GM21786 (cell line): ENCODE data around the gene ZNF791.
"Not testable (repeated sequence)": the region's sequence is repeated elsewhere in the genome, so short reads cannot be mapped to it uniquely, and the experiment has no call there.

Source experiments
- ATAC-seq: cut with Tn5 transposase; IDR thresholded peaks from one replicate; pipeline ENCODE4 v1.9.1; 2021; ENCODE audit not compliant: unreplicated experiment

The ZNF791 gene

DNA sequence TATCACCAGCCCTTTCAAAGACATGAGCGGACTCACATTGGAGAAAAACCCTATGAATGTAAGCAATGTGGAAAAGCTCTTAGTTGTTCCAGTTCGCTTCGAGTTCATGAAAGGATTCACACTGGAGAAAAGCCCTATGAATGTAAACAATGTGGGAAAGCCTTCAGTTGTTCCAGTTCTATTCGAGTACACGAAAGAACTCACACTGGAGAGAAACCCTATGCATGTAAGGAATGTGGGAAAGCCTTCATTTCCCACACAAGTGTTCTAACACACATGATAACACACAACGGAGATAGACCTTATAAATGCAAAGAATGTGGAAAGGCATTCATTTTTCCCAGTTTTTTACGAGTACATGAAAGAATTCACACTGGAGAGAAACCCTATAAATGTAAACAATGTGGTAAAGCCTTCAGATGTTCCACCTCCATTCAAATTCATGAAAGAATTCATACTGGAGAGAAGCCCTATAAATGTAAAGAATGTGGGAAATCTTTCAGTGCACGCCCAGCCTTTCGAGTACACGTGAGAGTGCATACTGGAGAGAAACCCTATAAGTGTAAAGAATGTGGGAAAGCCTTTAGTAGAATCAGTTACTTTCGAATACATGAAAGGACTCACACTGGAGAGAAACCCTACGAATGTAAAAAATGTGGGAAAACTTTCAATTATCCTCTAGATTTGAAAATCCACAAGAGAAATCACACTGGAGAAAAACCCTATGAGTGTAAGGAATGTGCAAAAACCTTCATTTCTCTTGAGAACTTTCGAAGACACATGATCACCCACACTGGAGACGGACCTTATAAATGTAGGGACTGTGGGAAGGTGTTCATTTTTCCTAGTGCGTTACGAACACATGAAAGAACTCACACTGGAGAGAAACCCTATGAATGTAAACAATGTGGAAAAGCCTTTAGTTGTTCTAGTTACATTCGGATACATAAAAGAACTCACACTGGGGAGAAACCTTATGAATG, 17.6 kb downstream of the ZNF791 start:
- ATAC-seq = no peak

- ATAC-seq = no peak
These were observed 18.5 kb downstream of the ZNF791 start for GRCh38 chr19:12629215-12629614.

GRCh38 chr19:12636631-12637030, 25.9 kb downstream of the ZNF791 start:
- no peak for ATAC-seq

GRCh38 chr19:12638611-12639182, 28.0 kb downstream of the ZNF791 start:
- ATAC-seq = no peak

DNA sequence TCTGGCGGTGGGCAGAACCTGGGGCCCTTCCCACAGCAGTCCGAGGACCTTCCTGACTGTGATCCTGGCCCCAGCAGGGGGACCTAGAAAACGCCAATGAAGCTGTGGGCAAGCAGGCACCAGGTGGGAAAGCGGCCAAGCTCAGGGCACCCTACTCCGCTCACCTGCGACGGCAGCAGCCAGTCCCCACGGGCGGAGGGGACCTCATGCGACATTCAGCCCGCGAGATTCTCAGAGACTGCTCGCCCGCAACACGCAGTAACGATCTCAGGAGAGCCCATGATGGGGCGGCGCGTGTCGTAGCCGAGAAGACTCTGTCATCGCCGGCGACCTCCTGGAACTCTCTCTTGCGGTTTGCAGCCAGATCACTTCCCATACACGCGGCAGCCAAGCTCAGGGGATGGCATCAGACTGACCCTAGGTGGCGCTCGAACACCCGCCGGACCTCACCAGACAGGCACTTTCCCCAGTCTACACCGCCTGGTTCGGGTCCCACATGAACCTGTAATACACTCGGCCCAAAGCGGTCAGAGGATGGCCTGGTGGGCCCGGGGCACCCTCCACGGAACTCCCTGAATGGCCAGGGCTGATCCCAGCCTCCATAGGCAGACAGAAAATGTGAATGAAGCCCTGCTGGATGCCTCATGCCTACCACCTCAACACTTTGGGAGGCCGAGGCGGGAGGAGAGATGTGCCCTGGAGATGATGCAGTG, 29.3 kb downstream of the ZNF791 start:
- no peak for ATAC-seq

DNA sequence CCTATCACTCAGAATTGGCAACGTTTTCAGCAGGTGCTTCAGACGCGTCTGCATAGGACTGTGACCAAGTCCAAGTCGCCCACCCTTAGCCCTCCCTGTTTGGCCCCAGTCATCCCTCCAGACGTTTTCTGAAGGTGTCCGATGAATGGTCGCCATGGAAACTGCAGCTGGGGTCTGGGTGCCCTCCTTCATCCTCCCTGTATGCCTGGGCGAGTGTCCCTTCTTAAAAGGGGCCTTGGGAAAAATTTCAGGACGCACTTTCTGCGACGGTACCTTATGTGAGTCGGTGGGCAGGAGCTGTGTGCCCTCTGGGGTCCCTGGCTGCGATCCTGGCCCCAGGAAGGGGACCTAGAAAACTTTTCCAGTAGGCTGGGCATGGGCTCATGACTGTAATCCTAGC, 30.7 kb downstream of the ZNF791 start:
- ATAC-seq = no peak

DNA sequence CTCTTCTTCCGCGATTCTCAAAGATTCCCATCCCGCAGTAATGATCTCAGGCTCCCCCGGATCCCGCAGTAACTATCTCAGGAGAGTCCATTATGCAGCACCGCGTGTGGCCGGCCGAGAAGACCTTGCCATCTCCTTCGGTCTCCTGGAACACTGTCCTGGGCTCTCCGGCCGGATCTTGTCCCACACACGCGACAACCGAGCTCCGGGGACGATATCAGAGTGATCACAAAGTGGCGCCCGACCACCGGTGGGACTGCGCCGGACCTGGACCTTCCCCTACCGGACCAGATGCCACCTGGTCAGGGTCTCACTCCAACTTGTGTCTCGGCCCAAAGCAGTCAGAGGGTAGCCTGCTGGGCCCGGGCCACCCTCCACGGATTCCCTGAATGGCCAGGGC, 31.8 kb downstream of the ZNF791 start:
- no peak for ATAC-seq

DNA sequence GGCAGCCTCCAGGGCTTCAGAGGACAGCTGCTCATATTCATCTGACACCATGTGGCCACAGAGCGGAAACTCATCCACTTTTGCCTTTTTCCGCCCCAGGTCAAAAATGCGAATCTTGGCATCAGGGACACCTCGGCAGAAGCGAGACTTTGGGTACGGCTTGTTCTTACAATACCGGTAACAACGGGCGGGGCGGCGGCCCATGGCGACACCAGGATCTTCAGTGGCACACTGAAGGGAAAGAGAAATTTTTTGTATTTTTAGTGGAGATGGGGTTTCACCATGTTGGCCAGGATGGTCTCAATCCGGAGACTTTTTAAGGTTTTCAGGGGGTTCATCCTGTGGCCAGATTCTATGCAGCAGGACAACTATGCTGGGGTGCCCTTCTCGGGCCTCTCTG, 33.0 kb downstream of the ZNF791 start:
- ATAC-seq = not testable (repeated sequence)

- no peak for ATAC-seq
These were observed 35.8 kb downstream of the ZNF791 start for GRCh38 chr19:12646551-12646950.

DNA sequence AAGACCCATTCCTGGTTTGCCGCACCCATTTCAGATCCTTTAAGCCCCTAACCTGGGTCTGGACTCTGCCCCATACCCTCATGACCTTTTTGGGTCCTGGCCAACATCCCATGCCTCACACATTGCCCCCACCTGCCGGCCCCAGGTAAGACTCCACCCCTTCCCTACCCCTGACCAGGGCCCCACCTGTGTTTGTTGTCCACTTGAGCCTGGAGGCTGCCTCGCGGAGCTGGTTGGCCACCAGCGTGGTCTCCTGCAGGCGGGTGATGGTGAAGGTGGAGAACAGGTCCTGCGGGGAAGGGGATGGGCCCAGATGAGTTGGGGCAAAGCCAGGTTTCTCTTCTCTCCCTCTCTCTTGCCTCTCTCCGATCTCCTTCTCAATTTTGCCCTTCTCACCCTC, 36.3 kb downstream of the ZNF791 start:
- ATAC-seq = no peak

- no peak for ATAC-seq
These were observed 36.9 kb downstream of the ZNF791 start for GRCh38 chr19:12647490-12648071.

DNA sequence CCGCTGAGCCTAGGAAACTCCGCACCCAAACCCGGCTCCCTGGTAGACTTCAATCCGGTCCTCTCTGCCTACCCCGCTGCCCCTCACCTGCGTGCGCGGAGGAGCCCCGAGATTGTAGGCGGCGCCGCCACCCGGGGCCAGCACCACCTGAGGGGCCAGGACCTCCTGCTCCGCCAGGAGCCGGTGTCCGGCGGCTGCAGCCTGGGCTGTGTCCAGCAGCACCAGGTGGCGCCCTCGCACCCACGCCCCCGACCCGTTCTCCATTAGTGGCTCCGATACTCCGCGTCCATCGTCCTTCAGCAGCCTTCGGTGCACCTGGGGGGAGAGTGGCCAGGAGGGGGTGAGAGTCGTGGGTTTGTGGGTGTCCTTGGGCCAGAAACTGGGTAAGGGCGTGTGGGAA, 37.4 kb downstream of the ZNF791 start:
- no peak for ATAC-seq

GRCh38 chr19:12649941-12650340, 39.2 kb downstream of the ZNF791 start:
- ATAC-seq = no peak

DNA sequence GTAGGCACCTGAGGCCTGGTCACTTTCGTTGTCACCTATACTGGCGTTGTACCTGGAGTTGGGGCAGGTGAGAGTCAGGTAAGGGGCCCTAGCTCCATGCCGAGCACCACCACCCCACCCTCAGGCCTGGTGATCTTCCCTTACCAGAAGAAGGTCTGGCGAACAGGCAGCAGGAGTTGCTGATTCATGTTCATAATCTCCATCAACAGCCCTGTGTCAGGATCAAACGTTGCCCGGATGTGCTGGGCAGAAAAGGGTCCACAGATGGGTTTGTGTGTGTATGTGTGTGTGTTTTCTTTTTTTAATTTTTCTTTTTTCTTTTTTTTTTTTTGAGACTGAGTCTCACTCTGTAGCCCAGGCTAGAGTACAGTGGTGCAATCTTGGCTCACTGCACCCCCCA, 41.5 kb downstream of the ZNF791 start:
- no peak for ATAC-seq

DNA sequence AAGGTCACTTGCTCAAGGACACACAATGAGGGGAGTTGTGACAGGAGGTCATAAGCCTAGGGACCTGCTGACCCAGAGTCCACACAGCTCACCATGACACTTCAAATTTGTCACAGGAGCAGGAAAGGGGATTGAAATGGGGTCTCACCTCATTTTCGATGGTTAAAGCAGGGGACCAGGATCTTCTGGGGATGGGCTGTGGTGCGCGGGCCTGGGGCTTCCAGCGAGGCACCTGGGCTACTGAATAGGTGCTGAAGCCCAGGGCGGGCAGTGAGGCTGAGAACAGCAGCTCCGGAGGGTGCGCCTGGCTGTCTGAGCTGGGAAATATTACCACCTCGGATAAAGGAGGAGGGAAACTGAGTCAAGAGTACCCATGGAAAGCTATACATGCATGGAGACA, 44.8 kb downstream of the ZNF791 start:
- ATAC-seq = no peak

GRCh38 chr19:12656899-12657571, 46.3 kb downstream of the ZNF791 start:
- ATAC-seq = no peak

DNA sequence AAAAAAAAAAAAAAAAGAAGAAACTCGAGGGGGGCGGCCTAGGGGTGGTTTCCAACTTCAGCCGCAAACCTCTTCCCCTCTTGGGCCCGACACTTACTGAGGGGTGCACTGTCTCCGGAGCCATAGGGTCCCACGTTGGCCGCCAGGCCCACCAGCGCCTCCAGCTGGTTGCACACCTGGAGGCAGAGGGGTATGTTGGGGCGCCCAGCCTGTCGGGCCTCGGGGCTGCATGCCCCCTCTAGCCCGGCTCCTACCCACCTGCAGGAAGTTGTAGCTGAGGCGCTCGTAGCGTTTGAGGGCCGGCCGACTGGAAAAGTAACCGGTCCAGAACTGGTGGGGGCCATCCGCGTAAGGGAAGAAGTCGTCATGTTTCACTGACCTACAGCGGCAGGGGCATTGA, 47.2 kb downstream of the ZNF791 start:
- no peak for ATAC-seq

- no peak for ATAC-seq
These were observed 50.3 kb downstream of the ZNF791 start for GRCh38 chr19:12660980-12661379.

DNA sequence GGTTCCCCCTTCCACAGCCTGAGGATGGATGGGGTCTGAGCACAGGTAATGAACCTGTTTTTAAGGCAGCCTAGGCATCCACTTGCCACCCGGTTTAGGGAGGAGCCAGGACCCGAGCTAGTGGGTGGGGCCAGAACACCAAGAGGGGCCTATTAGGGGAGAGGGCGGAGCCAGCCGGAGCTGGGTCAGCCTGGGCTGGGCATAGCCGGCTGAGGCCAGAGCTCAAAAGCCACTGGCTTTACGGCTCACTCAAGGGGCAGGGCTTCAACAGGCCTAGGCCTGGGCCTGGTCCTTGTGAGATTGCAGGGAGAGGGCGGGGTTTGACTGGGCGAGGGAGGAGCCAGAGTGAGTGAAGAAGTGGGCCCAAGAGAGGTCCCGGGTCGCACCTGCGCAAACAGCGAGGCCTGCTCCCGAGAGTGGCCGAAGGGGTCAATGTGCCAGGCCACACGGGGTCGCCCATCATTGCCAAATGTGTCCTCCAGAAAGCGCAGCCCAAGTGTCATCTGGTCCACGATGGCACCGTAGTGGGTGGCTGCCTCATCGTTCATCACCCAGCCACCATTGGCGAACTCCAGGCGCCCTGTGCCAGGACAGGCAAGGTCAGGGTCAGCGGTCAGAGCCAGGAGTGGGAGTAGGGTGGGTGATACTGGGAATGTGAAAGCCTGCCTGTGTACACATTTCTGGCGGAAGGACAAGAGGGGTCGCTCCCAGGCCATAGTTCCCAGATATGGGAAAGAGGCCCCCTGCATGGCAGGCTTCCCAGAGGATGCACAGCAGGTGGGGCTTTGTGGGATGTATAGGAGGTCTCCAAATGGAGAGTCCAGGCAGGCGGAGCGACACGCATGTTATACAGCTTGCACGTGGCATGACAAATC, 53.9 kb downstream of the ZNF791 start:
- no peak for ATAC-seq

DNA sequence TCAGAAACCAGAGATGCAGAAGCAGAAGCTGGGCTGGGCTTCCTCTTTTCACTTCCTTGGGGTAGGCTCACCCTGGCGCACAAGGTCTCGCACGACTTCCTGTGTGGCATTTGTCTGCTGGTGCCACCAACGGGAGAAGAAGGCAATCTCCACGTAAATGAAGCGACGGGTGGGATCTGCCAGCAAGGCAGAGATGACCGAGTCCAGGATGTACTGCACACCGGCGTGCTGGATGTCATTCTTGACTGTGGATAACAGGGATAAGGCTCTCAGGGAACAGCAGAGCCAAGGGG, 54.5 kb downstream of the ZNF791 start:
- no peak for ATAC-seq
